DMS114 treated with DMSO at 0.1 percent for 48 hours (cell line): ENCODE results near the gene DLGAP5.
A peak's percentile ranks its signal among the peaks of the same experiment; 100 is the strongest.

Experiments
- DNase-seq: peaks from one replicate; lab custom pipeline; 2025; ENCODE audit not compliant: unreplicated experiment; lab: John Stamatoyannopoulos, UW

DLGAP5 gene

GRCh38 chr14:55190906-55191202 lies 531 bp downstream of the DLGAP5 start:
- no peak for DNase-seq

GRCh38 chr14:55188686-55189295 lies 2.6 kb downstream of the DLGAP5 start:
- no peak for DNase-seq

GRCh38 chr14:55180434-55180833 lies 11.0 kb downstream of the DLGAP5 start:
- DNase-seq: no peak

- no peak for DNase-seq
Observed at GRCh38 chr14:55180006-55180405, 11.4 kb downstream of the DLGAP5 start.

- no peak for DNase-seq
Observed at GRCh38 chr14:55170526-55170925, 20.9 kb downstream of the DLGAP5 start.

- DNase-seq: peak; percentile 19
Observed at GRCh38 chr14:55160989-55161388, 30.4 kb downstream of the DLGAP5 start.

- DNase-seq: no peak
Observed at GRCh38 chr14:55158412-55158811, 33.0 kb downstream of the DLGAP5 start.

- no peak for DNase-seq
Observed at GRCh38 chr14:55157080-55157479, 34.3 kb downstream of the DLGAP5 start.

GRCh38 chr14:55153951-55154350 lies 37.4 kb downstream of the DLGAP5 start:
- no peak for DNase-seq

GRCh38 chr14:55152052-55152753 lies 39.2 kb downstream of the DLGAP5 start:
- DNase-seq: no peak

GRCh38 chr14:55151601-55152000 lies 39.8 kb downstream of the DLGAP5 start:
- no peak for DNase-seq

GRCh38 chr14:55146425-55146824 lies 45.0 kb downstream of the DLGAP5 start:
- no peak for DNase-seq

- DNase-seq: no peak
Observed at GRCh38 chr14:55142466-55142865, 48.9 kb downstream of the DLGAP5 start.

GRCh38 chr14:55141825-55142224 lies 49.6 kb downstream of the DLGAP5 start:
- no peak for DNase-seq

GRCh38 chr14:55139696-55140509 lies 51.5 kb downstream of the DLGAP5 start:
- no peak for DNase-seq

- DNase-seq: no peak
Observed at GRCh38 chr14:55139141-55139540, 52.2 kb downstream of the DLGAP5 start.

- no peak for DNase-seq
Observed at GRCh38 chr14:55138091-55138490, 53.3 kb downstream of the DLGAP5 start.

GRCh38 chr14:55136885-55137786 lies 54.2 kb downstream of the DLGAP5 start:
- DNase-seq: no peak

GRCh38 chr14:55136241-55136640 lies 55.1 kb downstream of the DLGAP5 start:
- DNase-seq: no peak

- peak; percentile 10 for DNase-seq
Observed at GRCh38 chr14:55133416-55133815, 58.0 kb downstream of the DLGAP5 start.
